Ramos (cell line): ENCODE data around the gene NT5DC3.

Source experiments
- in situ Hi-C: fragments of 300-500 bp; cut with MboI; formaldehyde crosslinking; loops from one replicate; pipeline ENCODE4 v1.14.3; 2022; ENCODE audit warnings: low sequenced_read_pairs; ENCODE audit not compliant: unreplicated experiment

The NT5DC3 gene

GRCh38 chr12:103840876-103841689, at the start of gene NT5DC3:
TSS of gene NT5DC3 (minus strand) at chr12:103841234. CDS start at chr12:103841156, 78 bp downstream.
- in situ Hi-C loops: no loop called here

DNA sequence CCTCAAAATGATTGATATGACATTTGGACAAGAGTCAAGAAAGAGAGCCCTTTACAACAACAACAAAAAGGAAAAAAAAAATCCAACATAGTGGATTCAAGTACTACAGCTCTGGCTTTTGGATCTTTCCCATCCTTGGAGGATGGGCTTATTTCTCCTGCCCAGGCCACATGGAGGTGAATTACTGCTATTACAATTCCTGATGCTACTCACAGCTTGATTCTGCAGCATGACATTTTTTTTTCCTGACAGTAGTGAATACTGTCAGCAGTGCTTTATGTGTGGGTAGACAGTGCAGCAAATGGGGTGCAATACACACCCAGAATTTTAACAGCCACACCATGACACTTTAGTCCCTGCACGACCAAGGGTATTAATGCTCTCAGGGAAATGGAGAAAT, 46.7 kb upstream of the NT5DC3 start:
- in situ Hi-C loops: no loop called here

- in situ Hi-C loops: no loop called here
Observed at GRCh38 chr12:103886195-103886797, 45.3 kb upstream of the NT5DC3 start.

GRCh38 chr12:103884316-103884715, 43.3 kb upstream of the NT5DC3 start:
- in situ Hi-C loops: loop anchor here (5.0 kb wide), 1 partner anchor 228 kb away; no protein-coding TSS in a partner anchor

DNA sequence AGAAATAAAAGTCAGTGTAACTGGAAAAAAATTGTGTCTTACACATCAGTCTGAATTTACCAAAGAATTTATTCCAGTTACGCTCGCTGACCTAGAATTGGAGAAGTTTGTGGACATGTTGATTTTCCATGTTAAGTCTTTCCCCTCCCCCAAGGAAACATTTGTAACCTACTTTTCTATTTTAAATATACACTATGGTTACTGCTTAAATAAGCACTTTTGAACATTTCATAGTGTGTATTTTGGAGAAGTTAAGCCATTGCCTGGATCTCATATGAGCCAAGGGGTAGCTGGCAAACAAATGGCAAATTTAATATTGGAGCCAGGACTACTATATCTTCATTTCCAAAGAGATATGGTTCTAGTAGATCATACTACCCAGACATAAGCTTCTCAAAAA, 42.9 kb upstream of the NT5DC3 start:
- in situ Hi-C loops: loop anchor here (5.0 kb wide), 1 partner anchor 228 kb away; no protein-coding TSS in a partner anchor

GRCh38 chr12:103882861-103883596, 42.0 kb upstream of the NT5DC3 start:
- in situ Hi-C loops: loop anchor here (5.0 kb wide), 1 partner anchor 229 kb away; no protein-coding TSS in a partner anchor

GRCh38 chr12:103881261-103881660, 40.2 kb upstream of the NT5DC3 start:
- in situ Hi-C loops: loop anchor here (5.0 kb wide), 1 partner anchor 231 kb away; no protein-coding TSS in a partner anchor

GRCh38 chr12:103880299-103881142, 39.5 kb upstream of the NT5DC3 start:
- in situ Hi-C loops: loop anchor here (5.0 kb wide), 1 partner anchor 232 kb away; no protein-coding TSS in a partner anchor

- in situ Hi-C loops: loop anchor here (5.0 kb wide), 1 partner anchor 232 kb away; no protein-coding TSS in a partner anchor
Observed at GRCh38 chr12:103879878-103880277, 38.8 kb upstream of the NT5DC3 start.

DNA sequence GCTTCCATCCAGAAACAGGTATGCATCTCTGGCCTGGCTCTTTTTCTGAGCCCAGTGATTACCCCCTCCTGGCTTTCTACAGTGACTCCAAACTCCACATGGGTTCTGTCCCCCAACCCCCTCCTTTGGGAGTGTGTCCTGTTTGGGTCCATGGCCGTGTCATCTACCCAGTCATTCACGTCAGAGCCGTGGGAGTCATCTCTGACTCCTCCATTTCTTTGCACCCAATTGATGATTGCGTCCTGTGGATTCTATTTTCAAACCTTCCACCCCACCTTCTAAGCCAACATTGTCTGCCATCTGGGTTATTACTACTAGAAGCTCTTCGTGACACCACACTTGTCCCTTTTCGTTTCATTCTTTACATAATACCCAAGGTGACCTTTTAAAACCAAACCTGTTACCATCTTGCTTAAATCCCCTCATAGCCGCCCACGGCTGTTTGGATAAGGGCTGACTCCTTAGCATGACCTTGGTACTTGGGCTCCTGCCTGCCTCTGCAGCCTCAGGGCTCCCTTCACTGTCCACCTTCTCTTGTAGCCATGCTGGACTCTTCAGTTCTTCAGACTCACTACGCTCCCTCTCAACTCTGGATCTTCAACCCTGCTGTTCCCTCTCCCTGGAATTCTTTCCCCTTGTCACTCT, 38.1 kb upstream of the NT5DC3 start:
- in situ Hi-C loops: no loop called here

DNA sequence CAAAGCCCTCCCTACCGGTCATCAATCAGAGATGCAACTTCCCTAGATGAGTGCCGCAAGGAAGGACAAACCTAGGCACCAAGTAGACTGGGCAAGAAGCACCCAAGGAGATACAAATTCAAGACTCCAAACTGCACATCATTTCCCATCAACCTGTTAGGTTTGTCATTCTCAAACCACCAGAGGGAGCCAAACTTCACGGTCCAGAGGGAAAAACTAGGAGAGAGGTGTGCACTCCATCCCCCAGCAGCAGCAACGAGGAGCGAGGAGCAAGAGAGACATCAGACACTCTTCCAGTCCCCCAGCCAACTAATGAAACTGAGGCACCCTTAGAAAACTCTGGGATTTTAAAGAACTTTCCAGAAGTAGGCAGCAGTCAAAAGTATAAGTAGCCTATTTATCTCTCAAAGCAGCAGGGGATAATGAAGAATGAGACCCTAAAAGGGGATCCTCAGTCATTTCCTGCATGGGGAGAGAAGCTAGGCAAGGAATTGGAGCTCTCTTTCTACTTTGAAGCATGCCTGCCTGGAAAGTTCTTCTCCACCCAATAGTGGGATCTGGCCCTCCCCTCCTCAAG, 37.0 kb upstream of the NT5DC3 start:
- in situ Hi-C loops: no loop called here

DNA sequence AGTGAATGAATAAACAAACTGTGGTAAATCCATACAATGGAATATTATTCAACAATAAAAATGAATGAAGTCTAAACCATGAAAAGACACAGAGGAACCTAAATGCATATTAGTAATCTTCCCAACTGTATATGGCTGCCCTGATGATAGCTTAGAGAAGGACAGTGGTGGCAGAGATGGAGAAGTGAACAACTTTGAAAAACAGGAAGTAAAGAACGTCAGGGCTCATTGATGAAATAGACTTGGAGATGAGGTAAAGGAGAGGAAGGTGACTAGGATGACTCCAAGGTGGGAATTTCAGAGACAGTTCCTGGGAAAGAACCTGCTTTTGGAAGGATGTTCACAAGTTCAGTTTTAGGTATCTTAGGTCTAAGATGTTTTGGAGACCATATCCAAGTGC, 36.3 kb upstream of the NT5DC3 start:
- in situ Hi-C loops: no loop called here

- in situ Hi-C loops: no loop called here
Observed at GRCh38 chr12:103875666-103876065, 34.6 kb upstream of the NT5DC3 start.

- in situ Hi-C loops: no loop called here
Observed at GRCh38 chr12:103868215-103868614, 27.2 kb upstream of the NT5DC3 start.

- in situ Hi-C loops: no loop called here
Observed at GRCh38 chr12:103865151-103865730, 24.2 kb upstream of the NT5DC3 start.

- in situ Hi-C loops: no loop called here
Observed at GRCh38 chr12:103864710-103865109, 23.7 kb upstream of the NT5DC3 start.

DNA sequence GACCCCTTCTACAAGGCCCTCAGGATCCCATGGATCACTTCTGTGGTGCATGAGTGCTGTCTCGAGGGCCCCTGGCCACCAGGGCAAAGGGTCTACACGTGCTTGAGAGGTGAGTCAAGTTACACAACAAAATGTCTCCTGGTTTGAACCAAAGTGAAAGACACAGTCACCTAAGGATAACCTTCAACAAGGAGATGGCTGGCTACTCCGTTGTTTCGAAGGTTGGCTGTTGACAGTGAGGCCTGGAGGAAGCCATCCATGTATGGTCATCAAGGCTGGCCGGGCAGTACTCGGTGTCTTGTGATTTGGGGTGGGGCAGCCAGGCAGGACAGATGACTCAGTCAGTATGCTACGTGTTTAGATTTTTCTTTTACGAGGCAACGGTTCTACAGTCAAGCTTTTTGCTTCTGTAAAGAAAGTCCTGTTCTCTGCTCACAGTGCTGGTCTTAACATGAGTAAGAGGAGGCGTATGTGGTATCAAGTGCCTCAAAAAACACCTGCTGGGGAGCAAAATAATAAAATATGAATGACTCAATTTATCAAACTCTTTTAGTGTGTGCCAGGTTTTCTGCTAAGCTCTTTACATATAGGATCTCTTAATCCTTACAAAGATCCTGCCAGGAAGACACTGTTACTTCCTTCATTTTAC, 18.0 kb upstream of the NT5DC3 start:
- in situ Hi-C loops: no loop called here

DNA sequence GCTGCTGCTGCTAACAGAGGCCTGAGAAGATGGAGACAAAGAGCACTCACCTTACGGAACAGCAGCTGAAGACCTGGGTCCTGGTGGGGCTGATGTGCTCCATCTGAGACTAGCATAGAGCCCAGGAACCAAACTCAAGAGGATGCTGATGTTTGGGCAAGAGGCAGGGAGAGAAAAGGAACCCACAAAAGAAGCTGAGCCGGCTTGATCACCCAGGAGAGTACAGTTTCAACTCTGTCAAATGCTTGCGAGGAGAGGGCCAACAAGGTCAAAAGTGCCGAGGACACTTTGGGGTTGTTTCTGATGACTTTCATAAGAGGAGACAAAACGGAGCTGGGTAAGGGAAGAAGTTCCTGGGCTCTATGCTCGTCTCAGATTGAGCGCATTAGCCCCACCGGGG, 17.3 kb upstream of the NT5DC3 start:
- in situ Hi-C loops: no loop called here
